Measurements from ENCODE around the gene COL4A1. TPM values are rescaled to one million over a fixed set of nuclear protein-coding genes. Genes with fewer than 3 reads are reported as not detected.

The COL4A1 gene
- polyA plus RNA-seq, 1 donor (not counting 4 experiments of a cell fraction or from before 2014, with no cell fraction given), result 22.3 TPM

DNA sequence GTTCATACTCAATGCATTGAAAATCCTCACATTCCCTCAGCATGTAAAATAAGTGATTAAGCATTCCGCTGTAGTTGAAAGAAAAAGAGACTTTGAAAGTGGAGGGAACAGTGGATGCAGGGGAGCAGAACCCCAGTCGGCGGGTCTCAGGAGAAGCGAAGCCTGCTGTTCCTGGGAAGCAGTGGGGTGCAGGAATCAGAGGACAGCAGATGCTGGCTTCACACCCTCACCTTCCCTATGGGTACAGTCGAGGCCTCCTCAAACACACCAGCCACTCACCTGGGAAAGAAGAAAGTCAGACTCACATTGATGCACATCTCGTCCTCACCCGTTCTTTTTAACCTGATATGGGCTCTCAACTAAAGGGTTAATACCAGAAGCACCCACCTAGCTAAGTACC is 38.3 kb upstream of the COL4A1 start:
- H3K4me2 ChIP-seq (ENCODE audit: control insufficient read depth, extremely low read depth, insufficient read depth, low read depth, low read length), result no peak overlapping the region
- H3K9me3 ChIP-seq (ENCODE audit: control insufficient read depth, low read depth, low read length), result no peaks in the 10 kb centered on the region
- peaks cover 0 to 3% of the 10 kb centered on the region in 2 experiments for H3K36me3 ChIP-seq (ENCODE audit: control insufficient read depth in 2 of 2, extremely low read depth in 1 of 2, insufficient read depth in 2 of 2, low read length in 2 of 2)
- no peak overlapping the region for H3K27ac ChIP-seq (ENCODE audit: control insufficient read depth, insufficient read depth, low read length)
- dilution Hi-C loops (cut with MboI; ENCODE audit: extremely low pct_ligation_motif_present, low sequenced_read_pairs), result no loop called here
- H3K27me3 ChIP-seq (ENCODE audit: control insufficient read depth, extremely low read depth, insufficient read depth, low read length), result no peaks in the 10 kb centered on the region
- DNase-seq (ENCODE audit: low read depth, low spot score), result no peak
- H3K4me1 ChIP-seq (ENCODE audit: control insufficient read depth, extremely low read depth, insufficient read depth, low read length), result peaks cover 61% of the 10 kb centered on the region
- H3K4me3 ChIP-seq (ENCODE audit: control insufficient read depth in 2 of 3, extremely low read depth in 1 of 3, insufficient read depth in 2 of 3, low read depth in 1 of 3, low read length in 3 of 3), result no peak overlapping the region
- no peak for FAIRE-seq
- TF ChIP-seq, protein P1, sequence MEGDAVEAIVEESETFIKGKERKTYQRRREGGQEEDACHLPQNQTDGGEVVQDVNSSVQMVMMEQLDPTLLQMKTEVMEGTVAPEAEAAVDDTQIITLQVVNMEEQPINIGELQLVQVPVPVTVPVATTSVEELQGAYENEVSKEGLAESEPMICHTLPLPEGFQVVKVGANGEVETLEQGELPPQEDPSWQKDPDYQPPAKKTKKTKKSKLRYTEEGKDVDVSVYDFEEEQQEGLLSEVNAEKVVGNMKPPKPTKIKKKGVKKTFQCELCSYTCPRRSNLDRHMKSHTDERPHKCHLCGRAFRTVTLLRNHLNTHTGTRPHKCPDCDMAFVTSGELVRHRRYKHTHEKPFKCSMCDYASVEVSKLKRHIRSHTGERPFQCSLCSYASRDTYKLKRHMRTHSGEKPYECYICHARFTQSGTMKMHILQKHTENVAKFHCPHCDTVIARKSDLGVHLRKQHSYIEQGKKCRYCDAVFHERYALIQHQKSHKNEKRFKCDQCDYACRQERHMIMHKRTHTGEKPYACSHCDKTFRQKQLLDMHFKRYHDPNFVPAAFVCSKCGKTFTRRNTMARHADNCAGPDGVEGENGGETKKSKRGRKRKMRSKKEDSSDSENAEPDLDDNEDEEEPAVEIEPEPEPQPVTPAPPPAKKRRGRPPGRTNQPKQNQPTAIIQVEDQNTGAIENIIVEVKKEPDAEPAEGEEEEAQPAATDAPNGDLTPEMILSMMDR (optimal IDR thresholded peaks at IDR 0.05 in 1 of 3, IDR thresholded peaks at IDR 0.05 in 1 of 3, conservative IDR thresholded peaks at IDR 0.05 in 1 of 3; ENCODE audit: extremely low read depth in 1 of 3, insufficient read depth in 2 of 3, low read length in 3 of 3), result no peak
- no peak for TF ChIP-seq EZH2 (IDR thresholded peaks at IDR 0.05; ENCODE audit: low read length)
- H3K9me1 ChIP-seq (ENCODE audit: control insufficient read depth, extremely low read depth, insufficient read depth, low read length), result peaks cover 4% of the 10 kb centered on the region
- H3K9ac ChIP-seq (ENCODE audit: control insufficient read depth, extremely low read depth, insufficient read depth, low read length), result no peak overlapping the region
- no peak overlapping the region for H2AFZ ChIP-seq (ENCODE audit: control insufficient read depth, low read length)
- H3K79me2 ChIP-seq (ENCODE audit: control insufficient read depth, insufficient read depth, low read length), result peaks cover 33% of the 10 kb centered on the region
- no peaks in the 10 kb centered on the region for H4K20me1 ChIP-seq (ENCODE audit: control insufficient read depth, extremely low read depth, insufficient read depth, low read length)

DNA sequence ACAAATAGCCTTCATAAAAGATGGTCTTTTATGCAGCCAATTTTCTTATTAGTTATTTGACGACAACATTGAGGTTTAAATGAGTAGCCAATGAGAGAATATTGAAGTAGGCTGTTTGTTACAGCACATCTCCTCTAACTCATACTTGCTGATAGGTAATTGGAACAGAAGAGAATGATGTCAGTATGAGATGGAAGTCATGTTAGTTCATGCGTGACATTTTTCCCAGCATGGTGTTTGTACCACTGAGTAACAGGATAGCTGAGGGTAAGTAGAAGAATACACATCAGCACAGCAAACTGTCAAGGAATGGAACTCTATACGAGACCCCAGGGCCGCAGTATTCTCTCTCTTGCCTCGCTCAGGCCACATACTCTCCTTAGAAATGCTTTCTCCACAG is 37.4 kb upstream of the COL4A1 start:
- DNase-seq (ENCODE audit: low read depth, low spot score), result no peak
- H3K27me3 ChIP-seq (ENCODE audit: control insufficient read depth, extremely low read depth, insufficient read depth, low read length), result no peaks in the 10 kb centered on the region
- no peak for TF ChIP-seq EZH2 (IDR thresholded peaks at IDR 0.05; ENCODE audit: low read length)
- TF ChIP-seq, protein P1 (optimal IDR thresholded peaks at IDR 0.05 in 1 of 3, IDR thresholded peaks at IDR 0.05 in 1 of 3, conservative IDR thresholded peaks at IDR 0.05 in 1 of 3; ENCODE audit: extremely low read depth in 1 of 3, insufficient read depth in 2 of 3, low read length in 3 of 3), result no peak
- H3K4me2 ChIP-seq (ENCODE audit: control insufficient read depth, extremely low read depth, insufficient read depth, low read depth, low read length), result no peak overlapping the region
- H3K79me2 ChIP-seq (ENCODE audit: control insufficient read depth, insufficient read depth, low read length), result peaks cover 36% of the 10 kb centered on the region
- H3K9ac ChIP-seq (ENCODE audit: control insufficient read depth, extremely low read depth, insufficient read depth, low read length), result no peak overlapping the region
- H3K4me1 ChIP-seq (ENCODE audit: control insufficient read depth, extremely low read depth, insufficient read depth, low read length), result peaks cover 60% of the 10 kb centered on the region
- peaks cover 4% of the 10 kb centered on the region for H3K9me1 ChIP-seq (ENCODE audit: control insufficient read depth, extremely low read depth, insufficient read depth, low read length)
- H2AFZ ChIP-seq (ENCODE audit: control insufficient read depth, low read length), result no peak overlapping the region
- H3K27ac ChIP-seq (ENCODE audit: control insufficient read depth, insufficient read depth, low read length), result peak overlapping the region; percentile 59
- peak; percentile 59 for FAIRE-seq
- dilution Hi-C loops (cut with MboI; ENCODE audit: extremely low pct_ligation_motif_present, low sequenced_read_pairs), result no loop called here
- H3K9me3 ChIP-seq (ENCODE audit: control insufficient read depth, low read depth, low read length), result no peaks in the 10 kb centered on the region
- no peaks in the 10 kb centered on the region for H4K20me1 ChIP-seq (ENCODE audit: control insufficient read depth, extremely low read depth, insufficient read depth, low read length)
- H3K4me3 ChIP-seq (ENCODE audit: control insufficient read depth in 2 of 3, extremely low read depth in 1 of 3, insufficient read depth in 2 of 3, low read depth in 1 of 3, low read length in 3 of 3), result no peak overlapping the region
- H3K36me3 ChIP-seq (ENCODE audit: control insufficient read depth in 2 of 2, extremely low read depth in 1 of 2, insufficient read depth in 2 of 2, low read length in 2 of 2), result peaks cover 0 to 3% of the 10 kb centered on the region in 2 experiments

Data from keratinocyte (primary cell).